ENCODE measurements around the gene AIG1. TPM values are rescaled to one million over a fixed set of nuclear protein-coding genes. Genes with fewer than 3 reads are reported as not detected.
"Not testable (repeated sequence)": the region's sequence is repeated elsewhere in the genome, so short reads cannot be mapped to it uniquely, and the experiment has no call there.

AIG1 gene
- total RNA-seq, 1 donor from 2014 or later, result 14.3 TPM

DNA sequence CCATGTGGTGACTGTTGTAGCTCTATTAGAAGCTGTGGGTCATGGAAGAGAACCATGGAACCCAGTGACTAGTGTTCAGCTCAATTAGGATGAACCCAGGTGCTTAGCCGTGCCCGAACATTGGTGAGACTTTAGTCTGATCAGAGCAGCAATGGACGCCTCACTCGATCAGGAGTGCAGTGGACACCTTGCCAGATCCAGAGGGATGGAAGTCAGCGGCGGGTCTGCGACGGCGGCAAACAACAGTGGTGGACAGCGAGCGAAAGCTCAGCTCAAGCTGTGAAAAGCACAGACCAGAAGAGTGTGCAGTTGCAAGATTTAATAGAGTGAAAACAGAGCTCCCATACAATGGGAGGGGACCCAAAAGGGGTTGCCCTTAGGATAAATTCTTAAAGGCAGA lies 26.6 kb downstream of the AIG1 start:
- not testable (repeated sequence) for H3K9me3 Mint-ChIP-seq (ENCODE audit: unreplicated experiment); DNase-seq; H3K27me3 Mint-ChIP-seq (ENCODE audit: unreplicated experiment); H3K4me3 Mint-ChIP-seq (ENCODE audit: unreplicated experiment); H3K36me3 Mint-ChIP-seq (ENCODE audit: unreplicated experiment); H3K27ac Mint-ChIP-seq (ENCODE audit: unreplicated experiment)
- peaks cover 11% of the 10 kb centered on the region for H3K4me1 Mint-ChIP-seq (ENCODE audit: low read depth, unreplicated experiment)

DNA sequence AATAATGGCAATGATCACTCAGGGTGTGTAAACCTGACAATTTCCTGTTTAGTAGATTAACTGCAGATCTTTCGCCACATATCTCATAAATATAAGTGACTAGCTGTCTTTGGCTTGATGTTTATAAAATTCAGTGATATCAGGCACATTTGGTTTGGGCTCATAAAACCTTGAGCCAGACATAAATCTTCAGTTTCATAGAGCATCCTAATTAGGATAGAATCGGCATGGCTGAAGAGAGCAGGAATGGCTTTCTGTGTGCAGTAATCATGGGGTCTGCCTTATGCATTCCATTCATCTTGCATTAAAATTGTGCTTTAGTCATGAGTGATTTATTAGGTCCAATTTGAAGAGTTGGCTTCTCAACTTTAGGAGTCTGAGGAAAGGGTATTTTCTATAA lies 27.2 kb downstream of the AIG1 start:
- DNase-seq, result no peak
- Mint-ChIP-seq H3K9me3 (ENCODE audit: unreplicated experiment) (no peaks in the 10 kb centered on the region), H3K4me3 (ENCODE audit: unreplicated experiment) (no peak overlapping the region), H3K27ac (ENCODE audit: unreplicated experiment) (no peak overlapping the region), H3K27me3 (ENCODE audit: unreplicated experiment) (no peaks in the 10 kb centered on the region), H3K36me3 (ENCODE audit: unreplicated experiment) (no peaks in the 10 kb centered on the region), H3K4me1 (ENCODE audit: low read depth, unreplicated experiment) (peaks cover 11% of the 10 kb centered on the region)
- TF ChIP-seq, protein P1, sequence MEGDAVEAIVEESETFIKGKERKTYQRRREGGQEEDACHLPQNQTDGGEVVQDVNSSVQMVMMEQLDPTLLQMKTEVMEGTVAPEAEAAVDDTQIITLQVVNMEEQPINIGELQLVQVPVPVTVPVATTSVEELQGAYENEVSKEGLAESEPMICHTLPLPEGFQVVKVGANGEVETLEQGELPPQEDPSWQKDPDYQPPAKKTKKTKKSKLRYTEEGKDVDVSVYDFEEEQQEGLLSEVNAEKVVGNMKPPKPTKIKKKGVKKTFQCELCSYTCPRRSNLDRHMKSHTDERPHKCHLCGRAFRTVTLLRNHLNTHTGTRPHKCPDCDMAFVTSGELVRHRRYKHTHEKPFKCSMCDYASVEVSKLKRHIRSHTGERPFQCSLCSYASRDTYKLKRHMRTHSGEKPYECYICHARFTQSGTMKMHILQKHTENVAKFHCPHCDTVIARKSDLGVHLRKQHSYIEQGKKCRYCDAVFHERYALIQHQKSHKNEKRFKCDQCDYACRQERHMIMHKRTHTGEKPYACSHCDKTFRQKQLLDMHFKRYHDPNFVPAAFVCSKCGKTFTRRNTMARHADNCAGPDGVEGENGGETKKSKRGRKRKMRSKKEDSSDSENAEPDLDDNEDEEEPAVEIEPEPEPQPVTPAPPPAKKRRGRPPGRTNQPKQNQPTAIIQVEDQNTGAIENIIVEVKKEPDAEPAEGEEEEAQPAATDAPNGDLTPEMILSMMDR (IDR thresholded peaks at IDR 0.05; ENCODE audit: partially characterized antibody, unreplicated experiment), result no peak

DNA sequence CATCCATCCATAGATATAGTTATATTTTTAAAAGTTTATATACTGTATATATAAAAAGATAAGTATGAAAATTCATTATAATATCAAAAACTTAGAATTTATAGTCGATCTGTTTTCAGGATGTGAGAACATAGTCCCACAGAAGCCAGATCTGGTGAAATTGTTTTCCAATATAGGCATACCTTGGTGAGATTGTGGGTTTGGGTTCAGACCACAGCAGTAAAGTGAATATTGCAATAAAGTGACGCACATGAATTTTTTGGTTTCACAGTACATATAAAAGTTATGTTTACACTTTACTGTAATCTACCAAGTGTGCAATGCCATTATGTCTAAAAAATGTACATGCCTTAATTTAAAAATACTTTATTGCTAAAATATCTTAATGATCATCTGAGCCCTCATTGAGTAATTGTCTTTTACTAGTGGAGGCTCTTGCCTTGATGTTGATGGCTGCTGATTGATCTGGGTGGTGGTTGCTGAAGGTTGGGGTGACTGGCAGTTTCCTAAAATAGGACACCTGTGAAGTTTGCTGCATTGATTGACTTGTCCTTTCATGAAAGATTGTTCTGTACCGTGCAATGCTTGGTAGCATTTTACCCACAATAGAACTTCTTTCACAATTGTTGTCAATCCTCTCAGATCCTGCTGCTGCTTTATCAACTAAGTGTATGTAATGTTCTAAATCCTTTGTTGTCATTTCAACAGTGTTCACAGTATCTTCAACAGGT lies 29.8 kb downstream of the AIG1 start:
- DNase-seq, result no peak
- Mint-ChIP-seq H3K9me3 (ENCODE audit: unreplicated experiment) (no peaks in the 10 kb centered on the region), H3K4me1 (ENCODE audit: low read depth, unreplicated experiment) (peaks cover 5% of the 10 kb centered on the region), H3K36me3 (ENCODE audit: unreplicated experiment) (no peaks in the 10 kb centered on the region), H3K27me3 (ENCODE audit: unreplicated experiment) (no peaks in the 10 kb centered on the region), H3K4me3 (ENCODE audit: unreplicated experiment) (no peak overlapping the region), H3K27ac (ENCODE audit: unreplicated experiment) (no peak overlapping the region)
- TF ChIP-seq, protein P1 (IDR thresholded peaks at IDR 0.05; ENCODE audit: partially characterized antibody, unreplicated experiment), result no peak

DNA sequence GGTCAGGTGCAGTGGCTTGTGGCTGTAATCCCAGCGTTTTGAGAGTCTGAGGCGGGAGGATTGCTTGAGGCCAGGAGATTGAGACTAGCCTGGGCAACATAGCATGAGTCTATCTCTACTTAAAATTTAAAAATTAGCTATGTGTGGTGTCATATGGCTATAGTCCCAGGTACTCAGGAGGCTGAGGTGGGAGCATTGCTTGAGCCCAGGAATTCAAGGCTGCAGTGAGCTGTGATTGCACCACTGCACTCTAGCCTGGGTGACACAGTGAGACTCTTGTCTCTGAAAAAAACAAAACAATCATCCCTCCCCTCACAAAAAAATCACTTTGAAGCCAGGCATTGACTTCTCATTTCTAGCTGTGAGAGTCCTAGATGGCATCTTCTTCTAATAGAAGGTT lies 32.1 kb downstream of the AIG1 start:
- H3K27ac Mint-ChIP-seq (ENCODE audit: unreplicated experiment), result no peak overlapping the region
- no peak overlapping the region for H3K4me3 Mint-ChIP-seq (ENCODE audit: unreplicated experiment)
- H3K4me1 Mint-ChIP-seq (ENCODE audit: low read depth, unreplicated experiment), result no peaks in the 10 kb centered on the region
- H3K36me3 Mint-ChIP-seq (ENCODE audit: unreplicated experiment), result no peaks in the 10 kb centered on the region
- TF ChIP-seq, protein P1 (IDR thresholded peaks at IDR 0.05; ENCODE audit: partially characterized antibody, unreplicated experiment), result no peak
- DNase-seq, result no peak
- no peaks in the 10 kb centered on the region for H3K27me3 Mint-ChIP-seq (ENCODE audit: unreplicated experiment)
- H3K9me3 Mint-ChIP-seq (ENCODE audit: unreplicated experiment), result no peaks in the 10 kb centered on the region

DNA sequence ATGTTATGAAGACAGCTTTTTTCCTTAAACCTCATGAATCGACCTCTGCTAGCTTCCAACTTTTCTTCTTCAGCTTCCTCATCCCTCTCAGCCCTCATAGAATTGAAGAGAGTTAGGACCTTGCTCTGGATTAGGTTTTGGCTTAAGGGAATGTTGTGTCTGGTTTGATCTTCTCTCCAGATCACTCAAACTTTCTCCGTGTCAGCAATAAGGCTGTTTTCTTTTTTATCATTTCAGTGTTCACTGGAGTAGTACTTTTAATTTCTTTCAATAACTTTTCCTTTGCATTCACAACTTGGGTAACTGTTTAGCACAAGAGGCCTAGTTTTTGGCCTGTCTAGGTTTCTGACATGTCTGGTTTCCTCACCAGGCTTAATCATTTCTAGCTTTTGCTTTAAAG lies 32.6 kb downstream of the AIG1 start:
- H3K27me3 Mint-ChIP-seq (ENCODE audit: unreplicated experiment), result no peaks in the 10 kb centered on the region
- TF ChIP-seq, protein P1 (IDR thresholded peaks at IDR 0.05; ENCODE audit: partially characterized antibody, unreplicated experiment), result no peak

More for the DNA sequence above, 32.6 kb downstream of the AIG1 start:
- Mint-ChIP-seq H3K4me1 (ENCODE audit: low read depth, unreplicated experiment) (no peaks in the 10 kb centered on the region), H3K9me3 (ENCODE audit: unreplicated experiment) (no peaks in the 10 kb centered on the region), H3K36me3 (ENCODE audit: unreplicated experiment) (no peaks in the 10 kb centered on the region), H3K4me3 (ENCODE audit: unreplicated experiment) (no peak overlapping the region), H3K27ac (ENCODE audit: unreplicated experiment) (no peak overlapping the region)
- DNase-seq, result no peak
